ENCODE results near the gene ASIC2.
A peak's percentile ranks its signal among the peaks of the same experiment; 100 is the strongest.

The ASIC2 gene

GRCh38 chr17:33291248-33292200 lies 1.6 kb downstream of the ASIC2 start:
- in situ Hi-C loops (cut with HindIII; ENCODE audit: low pct_ligation_motif_present, low pct_unique_long_range_greater_than_20kb, low sequenced_read_pairs): no loop called here

GRCh38 chr17:33290253-33290652 lies 2.8 kb downstream of the ASIC2 start:
- no peak for DNase-seq
- in situ Hi-C loops (cut with HindIII; ENCODE audit: low pct_ligation_motif_present, low pct_unique_long_range_greater_than_20kb, low sequenced_read_pairs): no loop called here

More at GRCh38 chr17:33291248-33292200, 1.6 kb downstream of the ASIC2 start:
- DNase-seq: peak; percentile 60

GRCh38 chr17:33288954-33289353 lies 4.1 kb downstream of the ASIC2 start:
- in situ Hi-C loops (cut with HindIII; ENCODE audit: low pct_ligation_motif_present, low pct_unique_long_range_greater_than_20kb, low sequenced_read_pairs): no loop called here
- no peak for DNase-seq

GRCh38 chr17:33287096-33287725 lies 5.9 kb downstream of the ASIC2 start:
- DNase-seq: no peak
- in situ Hi-C loops (cut with HindIII; ENCODE audit: low pct_ligation_motif_present, low pct_unique_long_range_greater_than_20kb, low sequenced_read_pairs): no loop called here

GRCh38 chr17:33285413-33285812 lies 7.7 kb downstream of the ASIC2 start:
- DNase-seq: no peak
- in situ Hi-C loops (cut with HindIII; ENCODE audit: low pct_ligation_motif_present, low pct_unique_long_range_greater_than_20kb, low sequenced_read_pairs): no loop called here

GRCh38 chr17:33284022-33284421 lies 9.1 kb downstream of the ASIC2 start:
- DNase-seq: no peak
- in situ Hi-C loops (cut with HindIII; ENCODE audit: low pct_ligation_motif_present, low pct_unique_long_range_greater_than_20kb, low sequenced_read_pairs): no loop called here

- no peak for DNase-seq
These were observed 12.7 kb downstream of the ASIC2 start for GRCh38 chr17:33280162-33280943.

GRCh38 chr17:33277436-33278100 lies 15.5 kb downstream of the ASIC2 start:
- in situ Hi-C loops (cut with HindIII; ENCODE audit: low pct_ligation_motif_present, low pct_unique_long_range_greater_than_20kb, low sequenced_read_pairs): no loop called here
- DNase-seq: no peak

More at GRCh38 chr17:33280162-33280943, 12.7 kb downstream of the ASIC2 start:
- in situ Hi-C loops (cut with HindIII; ENCODE audit: low pct_ligation_motif_present, low pct_unique_long_range_greater_than_20kb, low sequenced_read_pairs): no loop called here

- in situ Hi-C loops (cut with HindIII; ENCODE audit: low pct_ligation_motif_present, low pct_unique_long_range_greater_than_20kb, low sequenced_read_pairs): no loop called here
- no peak for DNase-seq
These were observed 19.2 kb downstream of the ASIC2 start for GRCh38 chr17:33273743-33274410.

GRCh38 chr17:33273271-33273670 lies 19.8 kb downstream of the ASIC2 start:
- DNase-seq: no peak
- in situ Hi-C loops (cut with HindIII; ENCODE audit: low pct_ligation_motif_present, low pct_unique_long_range_greater_than_20kb, low sequenced_read_pairs): no loop called here

GRCh38 chr17:33272438-33272837 lies 20.7 kb downstream of the ASIC2 start:
- in situ Hi-C loops (cut with HindIII; ENCODE audit: low pct_ligation_motif_present, low pct_unique_long_range_greater_than_20kb, low sequenced_read_pairs): no loop called here
- no peak for DNase-seq

GRCh38 chr17:33269337-33270060 lies 23.6 kb downstream of the ASIC2 start:
- DNase-seq: no peak
- in situ Hi-C loops (cut with HindIII; ENCODE audit: low pct_ligation_motif_present, low pct_unique_long_range_greater_than_20kb, low sequenced_read_pairs): no loop called here

GRCh38 chr17:33267851-33268548 lies 25.1 kb downstream of the ASIC2 start:
- in situ Hi-C loops (cut with HindIII; ENCODE audit: low pct_ligation_motif_present, low pct_unique_long_range_greater_than_20kb, low sequenced_read_pairs): no loop called here
- DNase-seq: no peak

GRCh38 chr17:33267271-33267790 lies 25.8 kb downstream of the ASIC2 start:
- in situ Hi-C loops (cut with HindIII; ENCODE audit: low pct_ligation_motif_present, low pct_unique_long_range_greater_than_20kb, low sequenced_read_pairs): no loop called here
- DNase-seq: peak; percentile 95

GRCh38 chr17:33266611-33267010 lies 26.5 kb downstream of the ASIC2 start:
- in situ Hi-C loops (cut with HindIII; ENCODE audit: low pct_ligation_motif_present, low pct_unique_long_range_greater_than_20kb, low sequenced_read_pairs): no loop called here
- DNase-seq: no peak

GRCh38 chr17:33266116-33266515 lies 27.0 kb downstream of the ASIC2 start:
- in situ Hi-C loops (cut with HindIII; ENCODE audit: low pct_ligation_motif_present, low pct_unique_long_range_greater_than_20kb, low sequenced_read_pairs): no loop called here
- DNase-seq: no peak

GRCh38 chr17:33263396-33263795 lies 29.7 kb downstream of the ASIC2 start:
- in situ Hi-C loops (cut with HindIII; ENCODE audit: low pct_ligation_motif_present, low pct_unique_long_range_greater_than_20kb, low sequenced_read_pairs): no loop called here
- DNase-seq: no peak
